Eye (tissue), 1 donor: ENCODE measurements around the gene DTL.
"Not testable (repeated sequence)": the region's sequence is repeated elsewhere in the genome, so short reads cannot be mapped to it uniquely, and the experiment has no call there.

Experiments
- DNase-seq: peaks from one replicate; pipeline ENCODE4 v3.0.0-alpha.2; 2015

Gene DTL, protein sequence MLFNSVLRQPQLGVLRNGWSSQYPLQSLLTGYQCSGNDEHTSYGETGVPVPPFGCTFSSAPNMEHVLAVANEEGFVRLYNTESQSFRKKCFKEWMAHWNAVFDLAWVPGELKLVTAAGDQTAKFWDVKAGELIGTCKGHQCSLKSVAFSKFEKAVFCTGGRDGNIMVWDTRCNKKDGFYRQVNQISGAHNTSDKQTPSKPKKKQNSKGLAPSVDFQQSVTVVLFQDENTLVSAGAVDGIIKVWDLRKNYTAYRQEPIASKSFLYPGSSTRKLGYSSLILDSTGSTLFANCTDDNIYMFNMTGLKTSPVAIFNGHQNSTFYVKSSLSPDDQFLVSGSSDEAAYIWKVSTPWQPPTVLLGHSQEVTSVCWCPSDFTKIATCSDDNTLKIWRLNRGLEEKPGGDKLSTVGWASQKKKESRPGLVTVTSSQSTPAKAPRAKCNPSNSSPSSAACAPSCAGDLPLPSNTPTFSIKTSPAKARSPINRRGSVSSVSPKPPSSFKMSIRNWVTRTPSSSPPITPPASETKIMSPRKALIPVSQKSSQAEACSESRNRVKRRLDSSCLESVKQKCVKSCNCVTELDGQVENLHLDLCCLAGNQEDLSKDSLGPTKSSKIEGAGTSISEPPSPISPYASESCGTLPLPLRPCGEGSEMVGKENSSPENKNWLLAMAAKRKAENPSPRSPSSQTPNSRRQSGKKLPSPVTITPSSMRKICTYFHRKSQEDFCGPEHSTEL

DNA sequence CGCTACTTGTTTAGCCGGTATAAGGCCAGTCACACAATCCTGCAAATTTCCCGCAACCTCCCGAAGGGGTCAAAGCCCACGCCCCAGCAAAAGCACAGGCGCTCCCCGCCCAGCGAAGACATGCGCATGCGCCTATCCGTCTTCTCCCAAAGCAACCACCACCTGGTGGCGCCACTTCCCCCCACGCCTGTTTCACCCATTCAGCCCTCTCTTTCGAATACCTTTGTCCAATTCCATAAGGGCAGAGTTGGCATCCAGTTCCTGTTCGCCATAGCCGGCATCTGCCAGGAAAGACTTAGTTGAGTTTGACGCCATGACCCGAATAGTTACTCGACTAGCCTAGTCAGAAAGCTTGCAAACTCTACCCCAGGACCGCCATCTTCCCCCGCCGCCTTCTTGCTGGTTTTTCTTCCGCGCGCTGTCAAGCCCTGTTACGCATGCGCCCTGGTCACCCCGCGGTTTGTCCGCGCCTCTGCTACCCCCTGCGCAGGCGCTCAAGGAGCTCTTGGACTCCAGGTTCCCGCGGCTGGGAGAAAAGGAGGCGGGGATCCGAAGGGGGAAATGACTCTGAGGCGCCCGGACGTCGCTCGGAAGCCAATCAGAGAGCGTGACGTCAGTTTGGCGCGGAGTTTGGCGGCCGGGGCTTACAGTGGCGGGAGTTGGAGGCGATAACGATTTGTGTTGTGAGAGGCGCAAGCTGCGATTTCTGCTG is at the start of gene DTL, which contains the start of gene INTS7:
Gene DTL, plus strand, starts transcription at position 626 of the 712 bp plus-strand sequence. CDS start 143 bp downstream, outside the sequence.
Gene INTS7, minus strand, starts transcription at position 435 of the 712 bp plus-strand sequence. Its CDS starts 120 bp downstream, at position 315.
- DNase-seq: peak; percentile 100

- no peak for DNase-seq
Observed at GRCh38 chr1:211986628-211987254, 48.8 kb upstream of the DTL start.

DNA sequence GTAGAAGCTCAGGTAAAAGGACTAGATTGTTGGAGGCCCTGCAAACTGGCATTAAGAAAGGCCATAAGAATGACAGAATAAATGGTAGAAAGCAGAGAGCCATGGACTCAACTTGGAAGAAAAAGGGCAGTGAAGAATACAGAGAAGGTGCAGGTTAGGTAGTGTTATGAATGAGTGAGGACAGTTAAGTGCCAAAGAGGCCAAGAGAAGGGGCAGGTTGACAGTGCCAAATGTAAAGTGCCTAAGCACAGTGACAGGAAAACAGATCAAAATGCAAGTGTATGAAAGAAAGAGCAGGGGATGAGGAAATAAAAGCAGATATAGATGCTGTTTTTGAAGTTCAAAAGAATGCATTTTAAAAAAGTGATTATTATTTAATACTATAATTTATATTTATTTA is 43.9 kb upstream of the DTL start:
- no peak for DNase-seq

DNA sequence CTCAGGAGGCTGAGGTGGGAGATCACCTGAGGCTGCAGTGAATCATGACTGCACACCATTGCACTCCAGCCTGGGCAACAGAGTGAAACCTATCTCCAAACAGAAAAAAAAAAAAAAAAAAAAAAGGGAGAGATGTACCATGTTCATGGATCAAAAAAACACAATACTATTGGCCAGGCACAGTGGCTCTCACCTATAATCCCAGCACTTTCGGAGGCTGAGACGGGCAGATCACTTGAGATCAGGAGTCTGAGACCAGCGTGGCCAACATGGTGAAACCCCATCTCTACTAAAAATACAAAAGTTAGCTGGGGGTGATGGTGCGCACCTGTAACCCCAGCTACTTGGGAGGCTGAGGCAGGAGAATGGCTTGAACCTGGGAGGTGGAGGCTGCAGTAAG is 38.1 kb upstream of the DTL start:
- DNase-seq: not testable (repeated sequence)

- DNase-seq: no peak
Observed at GRCh38 chr1:212002536-212002935, 33.0 kb upstream of the DTL start.

GRCh38 chr1:212004895-212005608 is 30.5 kb upstream of the DTL start:
- no peak for DNase-seq

DNA sequence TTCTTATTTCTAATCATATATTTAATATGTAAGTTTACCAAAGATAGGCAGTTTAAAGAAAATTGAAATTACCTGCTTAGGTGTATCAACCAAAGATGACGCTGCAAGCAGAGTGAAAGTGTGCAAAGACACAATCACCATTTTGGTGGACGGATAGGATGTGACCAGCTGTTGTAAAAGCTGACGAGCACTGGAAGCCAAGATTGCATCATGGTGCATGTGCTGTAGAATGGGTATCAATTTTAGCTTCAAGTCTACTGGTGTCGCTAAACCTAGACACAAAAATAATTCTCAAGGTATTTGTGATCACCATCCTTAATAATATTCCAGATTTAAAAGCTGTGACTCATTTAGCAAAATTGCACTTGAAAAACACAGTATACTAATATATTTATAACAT is 28.4 kb upstream of the DTL start:
- no peak for DNase-seq

DNA sequence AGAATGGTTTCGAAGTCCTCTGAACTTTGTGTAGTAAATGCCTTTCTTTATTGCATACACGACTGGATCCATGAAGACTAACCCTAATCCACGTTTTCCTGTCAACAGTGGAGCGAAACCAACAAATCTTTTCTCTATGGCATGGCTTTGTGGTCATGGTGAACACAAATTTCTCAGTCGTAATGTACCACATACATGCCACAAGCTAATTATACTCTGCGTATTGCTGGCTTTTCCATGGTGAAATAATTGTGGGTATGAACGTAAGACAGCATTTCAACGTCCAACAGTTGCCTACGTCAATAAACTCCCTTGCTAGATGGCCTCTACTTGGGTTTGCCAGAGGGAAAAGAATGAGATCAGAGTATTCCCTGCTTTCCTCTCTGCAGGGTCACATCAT is 27.7 kb upstream of the DTL start:
- no peak for DNase-seq

GRCh38 chr1:212009561-212009960 is 26.0 kb upstream of the DTL start:
- DNase-seq: no peak

GRCh38 chr1:212010004-212010403 is 25.5 kb upstream of the DTL start:
- DNase-seq: no peak

DNA sequence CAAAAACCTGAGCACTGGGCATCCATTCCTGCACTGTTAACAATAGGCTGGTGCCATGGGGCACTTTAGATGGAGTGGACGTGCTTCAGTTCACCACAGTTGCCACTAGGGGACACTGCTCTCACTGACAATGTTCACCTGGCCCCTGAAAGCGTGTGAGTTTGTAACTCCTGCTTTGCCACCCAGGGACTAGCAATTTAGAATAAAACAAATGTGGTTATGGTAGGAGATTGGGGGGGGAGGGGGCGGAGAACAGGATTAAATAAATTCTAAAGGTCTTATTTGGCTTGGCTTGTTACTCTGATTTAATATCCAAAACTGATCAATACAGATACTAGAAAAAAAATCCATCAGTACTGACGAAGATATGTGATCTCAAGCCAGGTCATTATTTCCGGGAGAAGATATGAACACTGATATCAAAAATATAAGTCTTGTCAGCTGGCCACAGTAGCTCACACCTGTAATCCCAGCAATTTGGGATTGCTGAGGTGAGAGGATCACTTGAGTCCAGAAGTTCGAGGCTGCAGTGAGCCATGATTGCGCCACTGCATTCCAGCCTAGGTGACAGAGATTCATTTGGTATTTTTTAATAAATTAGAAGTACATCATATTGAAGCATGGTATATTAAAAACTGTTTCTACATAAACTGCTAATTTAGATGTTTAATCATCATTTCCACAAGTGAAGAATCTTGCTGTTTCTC is 23.4 kb upstream of the DTL start:
- peak; percentile 80 for DNase-seq

DNA sequence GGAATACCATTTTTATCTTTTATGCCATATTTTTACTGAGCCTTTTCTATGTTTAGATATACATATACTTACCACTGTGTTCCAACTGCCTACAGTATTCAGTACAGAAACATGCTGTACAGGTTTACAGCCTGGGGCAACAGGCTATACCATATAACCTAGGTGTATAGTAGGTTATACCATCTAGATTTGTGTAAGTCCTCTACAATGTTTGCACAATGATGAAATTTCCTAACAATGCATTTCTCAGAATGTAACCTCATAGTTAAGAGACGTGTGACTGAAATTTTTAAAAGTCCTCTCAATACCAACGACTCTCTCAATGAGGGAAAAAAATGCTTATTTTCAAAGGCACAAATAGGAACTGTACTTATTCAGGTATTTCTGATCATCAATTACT is 21.9 kb upstream of the DTL start:
- no peak for DNase-seq

DNA sequence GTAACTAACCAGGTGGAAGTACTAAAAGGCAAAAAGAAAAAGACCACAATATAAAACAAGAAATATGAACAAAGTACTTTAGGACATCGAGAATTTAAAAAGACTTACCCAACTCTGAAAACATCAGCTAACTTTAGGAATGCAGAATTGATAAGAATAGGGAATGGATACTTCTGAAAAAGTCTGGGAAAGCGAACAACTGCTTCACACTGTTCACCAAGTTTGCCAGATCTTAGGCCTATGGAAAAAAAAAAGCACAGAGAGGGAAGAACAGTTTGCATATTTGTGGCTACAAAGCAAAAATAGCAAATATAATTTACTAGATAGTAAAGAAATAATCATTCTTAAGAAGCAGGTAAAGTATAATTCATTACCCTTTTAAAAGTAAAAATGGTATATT is 14.6 kb upstream of the DTL start:
- DNase-seq: no peak

GRCh38 chr1:212021563-212021962 is 14.0 kb upstream of the DTL start:
- DNase-seq: no peak

DNA sequence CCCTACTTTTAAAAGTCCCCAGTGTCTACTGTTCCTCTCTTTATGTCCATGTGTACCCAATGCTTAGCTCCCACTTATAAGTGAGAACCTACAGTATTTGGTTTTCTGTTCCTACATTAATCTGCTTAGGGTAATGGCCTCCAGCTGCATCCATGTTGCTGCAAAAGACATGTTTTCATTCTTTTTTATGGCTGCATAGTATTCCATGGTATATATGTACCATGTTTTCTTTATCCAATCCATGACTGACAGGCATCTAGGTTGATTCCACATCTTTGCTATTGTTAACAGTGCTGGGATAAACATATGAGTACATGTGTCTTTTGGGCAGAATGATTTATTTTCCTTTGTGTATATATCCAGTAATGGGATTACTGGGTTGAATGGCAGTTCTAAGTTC is 12.6 kb upstream of the DTL start:
- not testable (repeated sequence) for DNase-seq

GRCh38 chr1:212024469-212025149 is 10.9 kb upstream of the DTL start:
- no peak for DNase-seq

- DNase-seq: not testable (repeated sequence)
Observed at GRCh38 chr1:212027727-212028126, 7.8 kb upstream of the DTL start.

DNA sequence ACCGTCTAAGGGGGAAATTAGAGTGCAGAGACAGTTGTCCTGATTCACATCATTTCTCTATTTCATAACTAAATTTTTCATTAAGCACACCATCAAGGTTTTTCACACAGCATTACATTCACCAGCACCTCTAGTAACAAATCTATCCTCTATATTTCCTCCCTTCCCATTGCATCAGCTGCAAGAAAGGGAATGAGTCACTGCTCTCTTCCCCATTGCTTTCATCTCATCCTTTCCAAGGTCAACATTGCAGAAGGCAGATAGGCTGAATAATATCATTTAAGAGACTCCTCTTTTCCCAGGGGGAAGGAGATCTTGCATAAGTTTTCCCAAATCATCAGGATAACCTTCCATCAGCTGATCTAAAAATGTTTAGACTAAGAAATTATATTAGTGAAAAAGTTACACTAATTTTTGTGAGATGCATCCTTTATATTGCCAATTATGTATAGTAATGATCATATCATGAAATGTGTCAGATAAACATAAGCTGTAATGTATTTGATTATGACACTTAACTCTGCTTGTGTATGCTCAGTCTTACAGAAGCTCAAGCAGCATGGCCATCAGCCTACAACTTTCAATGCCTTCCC is 4.5 kb upstream of the DTL start:
- no peak for DNase-seq

DNA sequence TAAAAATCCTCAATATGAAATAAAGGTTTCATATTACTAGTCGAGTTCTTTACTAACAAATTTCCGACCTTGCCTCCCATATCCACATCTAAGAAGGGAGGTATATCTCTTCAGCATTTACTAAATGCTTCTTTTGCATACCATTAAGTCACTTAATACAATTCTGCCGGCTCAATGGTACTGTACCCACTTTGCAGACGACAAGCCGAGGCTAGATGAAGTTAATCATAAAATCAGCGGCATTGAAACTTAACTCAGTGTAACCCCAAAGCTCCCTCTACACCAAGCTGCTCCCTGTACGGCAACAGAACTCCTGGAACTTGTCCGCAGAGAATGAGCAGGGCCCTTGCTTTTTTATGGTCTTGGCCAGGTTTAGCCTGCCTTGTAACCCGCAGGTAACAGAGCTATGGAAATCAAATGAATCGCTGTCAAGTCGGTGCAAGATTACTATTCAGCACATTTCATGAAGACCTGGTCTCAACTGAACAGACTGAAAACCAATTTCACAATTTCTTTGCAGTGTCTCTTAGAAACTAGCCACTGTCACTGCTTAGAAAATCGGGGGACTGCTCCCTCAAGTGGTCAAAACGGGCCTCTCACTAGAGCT is 929 bp upstream of the DTL start:
- no peak for DNase-seq
